NCI-H510A (cell line): ENCODE results near the gene RBM25.

Source experiments
- DNase-seq: peaks from one replicate; lab custom pipeline; 2025; lab: John Stamatoyannopoulos, UW

RBM25 gene

GRCh38 chr14:73102806-73103497, 44.6 kb downstream of the RBM25 start:
- DNase-seq: no peak

- DNase-seq: no peak
Measured at GRCh38 chr14:73105050-73105449, 46.7 kb downstream of the RBM25 start.

GRCh38 chr14:73105727-73106126, 47.4 kb downstream of the RBM25 start:
- DNase-seq: no peak

GRCh38 chr14:73116079-73116665, 57.8 kb downstream of the RBM25 start:
- no peak for DNase-seq

- no peak for DNase-seq
Measured at GRCh38 chr14:73124180-73124894, 66.0 kb downstream of the RBM25 start.

GRCh38 chr14:73125169-73125588, 66.8 kb downstream of the RBM25 start:
- DNase-seq: no peak

- DNase-seq: no peak
Measured at GRCh38 chr14:73125746-73126145, 67.4 kb downstream of the RBM25 start.

GRCh38 chr14:73133795-73134194, 75.5 kb downstream of the RBM25 start:
- no peak for DNase-seq

GRCh38 chr14:73136085-73136386, 77.7 kb downstream of the RBM25 start:
- DNase-seq: no peak

GRCh38 chr14:73136387-73137225, 78.3 kb downstream of the RBM25 start, which contains the start of gene PSEN1:
PSEN1 (plus strand) TSS chr14:73136507; CDS start chr14:73148020, 11,513 bp downstream.
- DNase-seq: peak; percentile 83

GRCh38 chr14:73140811-73141323, 82.5 kb downstream of the RBM25 start:
- no peak for DNase-seq

GRCh38 chr14:73142216-73142615, 83.9 kb downstream of the RBM25 start:
- DNase-seq: no peak

GRCh38 chr14:73143003-73143402, 84.7 kb downstream of the RBM25 start:
- DNase-seq: no peak

- DNase-seq: no peak
Measured at GRCh38 chr14:73143617-73144016, 85.3 kb downstream of the RBM25 start.

GRCh38 chr14:73145371-73145770, 87.0 kb downstream of the RBM25 start:
- DNase-seq: no peak

GRCh38 chr14:73146111-73146510, 87.8 kb downstream of the RBM25 start:
- DNase-seq: no peak

GRCh38 chr14:73149753-73150152, 91.4 kb downstream of the RBM25 start:
- no peak for DNase-seq

- no peak for DNase-seq
Measured at GRCh38 chr14:73153272-73153671, 94.9 kb downstream of the RBM25 start.

- DNase-seq: no peak
Measured at GRCh38 chr14:73162251-73162650, 103.9 kb downstream of the RBM25 start.

GRCh38 chr14:73166399-73166798, 108.1 kb downstream of the RBM25 start:
- DNase-seq: no peak

GRCh38 chr14:73167727-73168126, 109.4 kb downstream of the RBM25 start:
- no peak for DNase-seq

GRCh38 chr14:73168274-73168673, 109.9 kb downstream of the RBM25 start:
- no peak for DNase-seq
